ENCODE measurements around the gene ANGPTL3. TPM values are rescaled to one million over a fixed set of nuclear protein-coding genes. Genes with fewer than 3 reads are reported as not detected.
A peak's percentile ranks its signal among the peaks of the same experiment; 100 is the strongest.

Gene ANGPTL3
- total and polyA plus RNA-seq, 2 of the 8 experiments (the other 6 are each of a cell fraction or from before 2014, with no cell fraction given): not detected

- TF ChIP-seq, protein P1, sequence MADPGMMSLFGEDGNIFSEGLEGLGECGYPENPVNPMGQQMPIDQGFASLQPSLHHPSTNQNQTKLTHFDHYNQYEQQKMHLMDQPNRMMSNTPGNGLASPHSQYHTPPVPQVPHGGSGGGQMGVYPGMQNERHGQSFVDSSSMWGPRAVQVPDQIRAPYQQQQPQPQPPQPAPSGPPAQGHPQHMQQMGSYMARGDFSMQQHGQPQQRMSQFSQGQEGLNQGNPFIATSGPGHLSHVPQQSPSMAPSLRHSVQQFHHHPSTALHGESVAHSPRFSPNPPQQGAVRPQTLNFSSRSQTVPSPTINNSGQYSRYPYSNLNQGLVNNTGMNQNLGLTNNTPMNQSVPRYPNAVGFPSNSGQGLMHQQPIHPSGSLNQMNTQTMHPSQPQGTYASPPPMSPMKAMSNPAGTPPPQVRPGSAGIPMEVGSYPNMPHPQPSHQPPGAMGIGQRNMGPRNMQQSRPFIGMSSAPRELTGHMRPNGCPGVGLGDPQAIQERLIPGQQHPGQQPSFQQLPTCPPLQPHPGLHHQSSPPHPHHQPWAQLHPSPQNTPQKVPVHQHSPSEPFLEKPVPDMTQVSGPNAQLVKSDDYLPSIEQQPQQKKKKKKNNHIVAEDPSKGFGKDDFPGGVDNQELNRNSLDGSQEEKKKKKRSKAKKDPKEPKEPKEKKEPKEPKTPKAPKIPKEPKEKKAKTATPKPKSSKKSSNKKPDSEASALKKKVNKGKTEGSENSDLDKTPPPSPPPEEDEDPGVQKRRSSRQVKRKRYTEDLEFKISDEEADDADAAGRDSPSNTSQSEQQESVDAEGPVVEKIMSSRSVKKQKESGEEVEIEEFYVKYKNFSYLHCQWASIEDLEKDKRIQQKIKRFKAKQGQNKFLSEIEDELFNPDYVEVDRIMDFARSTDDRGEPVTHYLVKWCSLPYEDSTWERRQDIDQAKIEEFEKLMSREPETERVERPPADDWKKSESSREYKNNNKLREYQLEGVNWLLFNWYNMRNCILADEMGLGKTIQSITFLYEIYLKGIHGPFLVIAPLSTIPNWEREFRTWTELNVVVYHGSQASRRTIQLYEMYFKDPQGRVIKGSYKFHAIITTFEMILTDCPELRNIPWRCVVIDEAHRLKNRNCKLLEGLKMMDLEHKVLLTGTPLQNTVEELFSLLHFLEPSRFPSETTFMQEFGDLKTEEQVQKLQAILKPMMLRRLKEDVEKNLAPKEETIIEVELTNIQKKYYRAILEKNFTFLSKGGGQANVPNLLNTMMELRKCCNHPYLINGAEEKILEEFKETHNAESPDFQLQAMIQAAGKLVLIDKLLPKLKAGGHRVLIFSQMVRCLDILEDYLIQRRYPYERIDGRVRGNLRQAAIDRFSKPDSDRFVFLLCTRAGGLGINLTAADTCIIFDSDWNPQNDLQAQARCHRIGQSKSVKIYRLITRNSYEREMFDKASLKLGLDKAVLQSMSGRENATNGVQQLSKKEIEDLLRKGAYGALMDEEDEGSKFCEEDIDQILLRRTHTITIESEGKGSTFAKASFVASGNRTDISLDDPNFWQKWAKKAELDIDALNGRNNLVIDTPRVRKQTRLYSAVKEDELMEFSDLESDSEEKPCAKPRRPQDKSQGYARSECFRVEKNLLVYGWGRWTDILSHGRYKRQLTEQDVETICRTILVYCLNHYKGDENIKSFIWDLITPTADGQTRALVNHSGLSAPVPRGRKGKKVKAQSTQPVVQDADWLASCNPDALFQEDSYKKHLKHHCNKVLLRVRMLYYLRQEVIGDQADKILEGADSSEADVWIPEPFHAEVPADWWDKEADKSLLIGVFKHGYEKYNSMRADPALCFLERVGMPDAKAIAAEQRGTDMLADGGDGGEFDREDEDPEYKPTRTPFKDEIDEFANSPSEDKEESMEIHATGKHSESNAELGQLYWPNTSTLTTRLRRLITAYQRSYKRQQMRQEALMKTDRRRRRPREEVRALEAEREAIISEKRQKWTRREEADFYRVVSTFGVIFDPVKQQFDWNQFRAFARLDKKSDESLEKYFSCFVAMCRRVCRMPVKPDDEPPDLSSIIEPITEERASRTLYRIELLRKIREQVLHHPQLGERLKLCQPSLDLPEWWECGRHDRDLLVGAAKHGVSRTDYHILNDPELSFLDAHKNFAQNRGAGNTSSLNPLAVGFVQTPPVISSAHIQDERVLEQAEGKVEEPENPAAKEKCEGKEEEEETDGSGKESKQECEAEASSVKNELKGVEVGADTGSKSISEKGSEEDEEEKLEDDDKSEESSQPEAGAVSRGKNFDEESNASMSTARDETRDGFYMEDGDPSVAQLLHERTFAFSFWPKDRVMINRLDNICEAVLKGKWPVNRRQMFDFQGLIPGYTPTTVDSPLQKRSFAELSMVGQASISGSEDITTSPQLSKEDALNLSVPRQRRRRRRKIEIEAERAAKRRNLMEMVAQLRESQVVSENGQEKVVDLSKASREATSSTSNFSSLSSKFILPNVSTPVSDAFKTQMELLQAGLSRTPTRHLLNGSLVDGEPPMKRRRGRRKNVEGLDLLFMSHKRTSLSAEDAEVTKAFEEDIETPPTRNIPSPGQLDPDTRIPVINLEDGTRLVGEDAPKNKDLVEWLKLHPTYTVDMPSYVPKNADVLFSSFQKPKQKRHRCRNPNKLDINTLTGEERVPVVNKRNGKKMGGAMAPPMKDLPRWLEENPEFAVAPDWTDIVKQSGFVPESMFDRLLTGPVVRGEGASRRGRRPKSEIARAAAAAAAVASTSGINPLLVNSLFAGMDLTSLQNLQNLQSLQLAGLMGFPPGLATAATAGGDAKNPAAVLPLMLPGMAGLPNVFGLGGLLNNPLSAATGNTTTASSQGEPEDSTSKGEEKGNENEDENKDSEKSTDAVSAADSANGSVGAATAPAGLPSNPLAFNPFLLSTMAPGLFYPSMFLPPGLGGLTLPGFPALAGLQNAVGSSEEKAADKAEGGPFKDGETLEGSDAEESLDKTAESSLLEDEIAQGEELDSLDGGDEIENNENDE (IDR thresholded peaks at IDR 0.05; ENCODE audit: insufficient replicate concordance, low read length): peak; percentile 84
- TF ChIP-seq JUN (IDR thresholded peaks at IDR 0.05; ENCODE audit: low read depth, low read length): no peak
Observed at GRCh38 chr1:62585469-62586155, 11.7 kb upstream of the ANGPTL3 start (continued).

Measured in H1 (cell line).